Measurements from ENCODE around the gene CLOCK. TPM values are rescaled to one million over a fixed set of nuclear protein-coding genes. Genes with fewer than 3 reads are reported as not detected.
"Not testable (repeated sequence)": the region's sequence is repeated elsewhere in the genome, so short reads cannot be mapped to it uniquely, and the experiment has no call there.

Gene CLOCK
- polyA plus RNA-seq (2013, experiment 1 of 4), result 20.8 TPM
- 18.4 TPM for polyA plus RNA-seq (2013, experiment 2 of 4)
- 12.2 TPM for polyA plus RNA-seq (2013, experiment 3 of 4)
- polyA plus RNA-seq (2013, experiment 4 of 4), result 16.7 TPM

- peak within 1 kb of the TSS; percentile 76 for H3K4me3 ChIP-seq (ENCODE audit: insufficient read depth, low read depth, low read length)
- H3K27ac ChIP-seq (ENCODE audit: insufficient read depth, low read depth, low read length, poor library complexity, severe bottlenecking), result peak within 1 kb of the TSS; percentile 92
- 0% methylated on average over 71 of the region's 71 CpGs for WGBS, 2 experiments
- H3K4me1 ChIP-seq (ENCODE audit: control insufficient read depth, insufficient read depth, low read length), result peaks cover 8% of the 10 kb centered on the region
- no peaks in the 10 kb centered on the region for H3K27me3 ChIP-seq (ENCODE audit: control insufficient read depth, insufficient read depth, low read length, poor library complexity, severe bottlenecking)
- H3K9me3 ChIP-seq (ENCODE audit: control insufficient read depth, low read length), result no peaks in the 10 kb centered on the region
- H3K36me3 ChIP-seq (ENCODE audit: control insufficient read depth, insufficient read depth, low read length), result no peaks in the 10 kb centered on the region
Observed at GRCh38 chr4:55546756-55547465, at the start of gene CLOCK. CLOCK (minus strand) TSS chr4:55546909; CDS start chr4:55482785, 64,124 bp downstream.

GRCh38 chr4:55592014-55592413 is 45.3 kb upstream of the CLOCK start, which contains the start of gene PDCL2:
PDCL2 (minus strand) TSS chr4:55592245; CDS start chr4:55592109, 136 bp downstream.
- H3K4me3 ChIP-seq (ENCODE audit: insufficient read depth, low read depth, low read length), result no peak within 1 kb of the TSS
- no peaks in the 10 kb centered on the region for H3K36me3 ChIP-seq (ENCODE audit: control insufficient read depth, insufficient read depth, low read length)
- H3K27ac ChIP-seq (ENCODE audit: insufficient read depth, low read depth, low read length, poor library complexity, severe bottlenecking), result no peak within 1 kb of the TSS
- H3K27me3 ChIP-seq (ENCODE audit: control insufficient read depth, insufficient read depth, low read length, poor library complexity, severe bottlenecking), result no peaks in the 10 kb centered on the region
- H3K4me1 ChIP-seq (ENCODE audit: control insufficient read depth, insufficient read depth, low read length), result no peaks in the 10 kb centered on the region
- WGBS, 2 experiments, result 96 to 97% methylated on average over 24 of the region's 24 CpGs
- H3K9me3 ChIP-seq (ENCODE audit: control insufficient read depth, low read length), result no peaks in the 10 kb centered on the region

GRCh38 chr4:55588160-55588559 is 41.5 kb upstream of the CLOCK start:
- H3K27ac ChIP-seq (ENCODE audit: insufficient read depth, low read depth, low read length, poor library complexity, severe bottlenecking), result no peak overlapping the region
- 92 to 94% methylated on average over 2 of the region's 2 CpGs for WGBS, 2 experiments
- H3K4me1 ChIP-seq (ENCODE audit: control insufficient read depth, insufficient read depth, low read length), result no peaks in the 10 kb centered on the region
- no peaks in the 10 kb centered on the region for H3K9me3 ChIP-seq (ENCODE audit: control insufficient read depth, low read length)
- H3K36me3 ChIP-seq (ENCODE audit: control insufficient read depth, insufficient read depth, low read length), result no peaks in the 10 kb centered on the region
- H3K27me3 ChIP-seq (ENCODE audit: control insufficient read depth, insufficient read depth, low read length, poor library complexity, severe bottlenecking), result no peaks in the 10 kb centered on the region
- no peak overlapping the region for H3K4me3 ChIP-seq (ENCODE audit: insufficient read depth, low read depth, low read length)

GRCh38 chr4:55582773-55583172 is 36.1 kb upstream of the CLOCK start:
- no CpG with 5 or more reads among the region's 2 CpGs for WGBS, 2 experiments

GRCh38 chr4:55578341-55579010 is 31.8 kb upstream of the CLOCK start:
- H3K36me3 ChIP-seq (ENCODE audit: control insufficient read depth, insufficient read depth, low read length), result no peaks in the 10 kb centered on the region
- peaks cover 3% of the 10 kb centered on the region for H3K9me3 ChIP-seq (ENCODE audit: control insufficient read depth, low read length)
- no peak overlapping the region for H3K27ac ChIP-seq (ENCODE audit: insufficient read depth, low read depth, low read length, poor library complexity, severe bottlenecking)
- H3K27me3 ChIP-seq (ENCODE audit: control insufficient read depth, insufficient read depth, low read length, poor library complexity, severe bottlenecking), result no peaks in the 10 kb centered on the region
- no peaks in the 10 kb centered on the region for H3K4me1 ChIP-seq (ENCODE audit: control insufficient read depth, insufficient read depth, low read length)
- H3K4me3 ChIP-seq (ENCODE audit: insufficient read depth, low read depth, low read length), result no peak overlapping the region

More at GRCh38 chr4:55582773-55583172, 36.1 kb upstream of the CLOCK start:
- not testable (repeated sequence) for H3K36me3 ChIP-seq (ENCODE audit: control insufficient read depth, insufficient read depth, low read length); H3K4me3 ChIP-seq (ENCODE audit: insufficient read depth, low read depth, low read length); H3K27me3 ChIP-seq (ENCODE audit: control insufficient read depth, insufficient read depth, low read length, poor library complexity, severe bottlenecking); H3K4me1 ChIP-seq (ENCODE audit: control insufficient read depth, insufficient read depth, low read length); H3K9me3 ChIP-seq (ENCODE audit: control insufficient read depth, low read length); H3K27ac ChIP-seq (ENCODE audit: insufficient read depth, low read depth, low read length, poor library complexity, severe bottlenecking)

GRCh38 chr4:55575513-55575912 is 28.8 kb upstream of the CLOCK start:
- 77% methylated on average over 1 of the region's 1 CpG; no CpG with 5 or more reads in 1 of the 2 experiments for WGBS, 2 experiments
- no peaks in the 10 kb centered on the region for H3K27me3 ChIP-seq (ENCODE audit: control insufficient read depth, insufficient read depth, low read length, poor library complexity, severe bottlenecking)
- no peaks in the 10 kb centered on the region for H3K4me1 ChIP-seq (ENCODE audit: control insufficient read depth, insufficient read depth, low read length)
- no peaks in the 10 kb centered on the region for H3K36me3 ChIP-seq (ENCODE audit: control insufficient read depth, insufficient read depth, low read length)
- peaks cover 3% of the 10 kb centered on the region for H3K9me3 ChIP-seq (ENCODE audit: control insufficient read depth, low read length)
- no peak overlapping the region for H3K4me3 ChIP-seq (ENCODE audit: insufficient read depth, low read depth, low read length)
- no peak overlapping the region for H3K27ac ChIP-seq (ENCODE audit: insufficient read depth, low read depth, low read length, poor library complexity, severe bottlenecking)

GRCh38 chr4:55574252-55574651 is 27.5 kb upstream of the CLOCK start:
- no peaks in the 10 kb centered on the region for H3K36me3 ChIP-seq (ENCODE audit: control insufficient read depth, insufficient read depth, low read length)
- H3K4me1 ChIP-seq (ENCODE audit: control insufficient read depth, insufficient read depth, low read length), result no peaks in the 10 kb centered on the region
- H3K9me3 ChIP-seq (ENCODE audit: control insufficient read depth, low read length), result peaks cover 3% of the 10 kb centered on the region
- WGBS, 2 experiments, result 88 to 89% methylated on average over 1 of the region's 1 CpG
- no peaks in the 10 kb centered on the region for H3K27me3 ChIP-seq (ENCODE audit: control insufficient read depth, insufficient read depth, low read length, poor library complexity, severe bottlenecking)
- H3K4me3 ChIP-seq (ENCODE audit: insufficient read depth, low read depth, low read length), result no peak overlapping the region
- H3K27ac ChIP-seq (ENCODE audit: insufficient read depth, low read depth, low read length, poor library complexity, severe bottlenecking), result no peak overlapping the region

GRCh38 chr4:55571806-55572205 is 25.1 kb upstream of the CLOCK start:
- H3K4me1 ChIP-seq (ENCODE audit: control insufficient read depth, insufficient read depth, low read length), result no peaks in the 10 kb centered on the region
- WGBS, 2 experiments, result 94 to 95% methylated on average over 3 of the region's 3 CpGs
- no peak overlapping the region for H3K27ac ChIP-seq (ENCODE audit: insufficient read depth, low read depth, low read length, poor library complexity, severe bottlenecking)
- no peaks in the 10 kb centered on the region for H3K36me3 ChIP-seq (ENCODE audit: control insufficient read depth, insufficient read depth, low read length)
- no peaks in the 10 kb centered on the region for H3K27me3 ChIP-seq (ENCODE audit: control insufficient read depth, insufficient read depth, low read length, poor library complexity, severe bottlenecking)
- H3K9me3 ChIP-seq (ENCODE audit: control insufficient read depth, low read length), result no peaks in the 10 kb centered on the region
- H3K4me3 ChIP-seq (ENCODE audit: insufficient read depth, low read depth, low read length), result no peak overlapping the region

- H3K9me3 ChIP-seq (ENCODE audit: control insufficient read depth, low read length), result no peaks in the 10 kb centered on the region
- WGBS, 2 experiments, result no CpG with 5 or more reads among the region's 1 CpG
- no peak overlapping the region for H3K4me3 ChIP-seq (ENCODE audit: insufficient read depth, low read depth, low read length)
- H3K27me3 ChIP-seq (ENCODE audit: control insufficient read depth, insufficient read depth, low read length, poor library complexity, severe bottlenecking), result no peaks in the 10 kb centered on the region
- H3K4me1 ChIP-seq (ENCODE audit: control insufficient read depth, insufficient read depth, low read length), result no peaks in the 10 kb centered on the region
- H3K27ac ChIP-seq (ENCODE audit: insufficient read depth, low read depth, low read length, poor library complexity, severe bottlenecking), result no peak overlapping the region
- no peaks in the 10 kb centered on the region for H3K36me3 ChIP-seq (ENCODE audit: control insufficient read depth, insufficient read depth, low read length)
Observed at GRCh38 chr4:55568905-55569504, 22.3 kb upstream of the CLOCK start.

- Histone ChIP-seq H3K27ac (ENCODE audit: insufficient read depth, low read depth, low read length, poor library complexity, severe bottlenecking) (no peak overlapping the region), H3K4me3 (ENCODE audit: insufficient read depth, low read depth, low read length) (no peak overlapping the region), H3K9me3 (ENCODE audit: control insufficient read depth, low read length) (no peaks in the 10 kb centered on the region), H3K27me3 (ENCODE audit: control insufficient read depth, insufficient read depth, low read length, poor library complexity, severe bottlenecking) (no peaks in the 10 kb centered on the region), H3K4me1 (ENCODE audit: control insufficient read depth, insufficient read depth, low read length) (no peaks in the 10 kb centered on the region), H3K36me3 (ENCODE audit: control insufficient read depth, insufficient read depth, low read length) (no peaks in the 10 kb centered on the region)
- WGBS, 2 experiments, result 83 to 100% methylated on average over 1 of the region's 1 CpG
Observed at GRCh38 chr4:55561889-55562288, 15.2 kb upstream of the CLOCK start.
